HEK293 (cell line): Measurements from ENCODE around the gene SNX19.

Experiments
- CTCF ChIA-PET: fragments of 350-600 bp; formaldehyde crosslinking; extraction: SDS; loops from one replicate; lab custom pipeline; 2021; ENCODE audit warnings: antibody characterized with exemption; lab: Yijun Ruan, JAX
- POLR2A ChIA-PET: fragments of 300-600 bp; formaldehyde crosslinking; extraction: SDS; loops from one replicate; lab custom pipeline; 2020; ENCODE audit warnings: antibody characterized with exemption, inconsistent platforms; lab: Yijun Ruan, JAX
- H3K27ac ChIP-seq: fragments of 200-500 bp; sonication (Bioruptor generic); 2 replicates; pipeline ENCODE4 v1.5.1; 2014; ENCODE audit warnings: low read depth, low read length, control low read depth, inconsistent platforms; ENCODE audit errors: extremely low read depth
- H3K36me3 ChIP-seq, 2 experiments: fragments of 200-500 bp in 1 of 2; sonication (Bioruptor generic) in 1 of 2; 1 replicate in 1 of 2; 2 replicates in 1 of 2; pipeline ENCODE4 v1.5.1; 2014 to 2017; ENCODE audit warnings: inconsistent platforms in 2 of 2, low read length in 2 of 2; ENCODE audit not compliant: control insufficient read depth in 2 of 2, insufficient read depth in 1 of 2
- H3K4me1 ChIP-seq: fragments of 200-500 bp; sonication (Bioruptor generic); 2 replicates; pipeline ENCODE4 v1.5.1; 2014; ENCODE audit warnings: mild to moderate bottlenecking, low read length, inconsistent platforms; ENCODE audit not compliant: control insufficient read depth, insufficient read depth
- H3K4me3 ChIP-seq: 2 replicates; pipeline ENCODE4 v1.5.1; 2011; ENCODE audit warnings: low read depth, mild to moderate bottlenecking, control low read depth, low read length, moderate library complexity
- H3K9me3 ChIP-seq: fragments of 200-500 bp; sonication (Bioruptor generic); 2 replicates; pipeline ENCODE4 v1.5.1; 2014; ENCODE audit warnings: low read depth, low read length, inconsistent platforms; ENCODE audit not compliant: control insufficient read depth, insufficient read depth
- EGR2 ChIP-seq: fragments of 450-650 bp; formaldehyde crosslinking; IDR thresholded peaks from 2 replicates; pipeline ENCODE4 v1.5.1; 2016; ENCODE audit warnings: low read depth, missing biosample characterization, missing genetic modification characterization
- HIC1 ChIP-seq: fragments of 450-650 bp; formaldehyde crosslinking; IDR thresholded peaks from 2 replicates; pipeline ENCODE4 v1.5.1; 2016; ENCODE audit warnings: missing biosample characterization, missing genetic modification characterization
- KLF16 ChIP-seq: fragments of 450-650 bp; formaldehyde crosslinking; IDR thresholded peaks from 2 replicates; pipeline ENCODE4 v1.5.1; 2017; ENCODE audit warnings: missing biosample characterization, missing genetic modification characterization
- REPIN1 ChIP-seq: fragments of 450-650 bp; formaldehyde crosslinking; IDR thresholded peaks from 2 replicates; pipeline ENCODE4 v1.5.1; 2017; ENCODE audit warnings: missing biosample characterization, missing genetic modification characterization, low read depth
- SCRT1 ChIP-seq: fragments of 450-650 bp; formaldehyde crosslinking; IDR thresholded peaks from 2 replicates; pipeline ENCODE4 v1.5.1; 2016; ENCODE audit warnings: missing biosample characterization, missing genetic modification characterization, borderline replicate concordance
- SCRT2 ChIP-seq: fragments of 450-650 bp; formaldehyde crosslinking; IDR thresholded peaks from 2 replicates; pipeline ENCODE4 v1.5.1; 2016; ENCODE audit warnings: missing biosample characterization, missing genetic modification characterization
- TRIM28 ChIP-seq: IDR thresholded peaks from 2 replicates; pipeline ENCODE4 v1.6.1; 2011; ENCODE audit warnings: low read length, control low read depth, borderline replicate concordance
- ZBTB7A ChIP-seq: fragments of 450-650 bp; formaldehyde crosslinking; IDR thresholded peaks from 2 replicates; pipeline ENCODE4 v1.5.1; 2016; ENCODE audit warnings: low read depth, missing biosample characterization, missing genetic modification characterization
- ZBTB8A ChIP-seq: fragments of 450-650 bp; formaldehyde crosslinking; IDR thresholded peaks from 2 replicates; pipeline ENCODE4 v1.5.1; 2016; ENCODE audit warnings: missing biosample characterization, missing genetic modification characterization
- ZNF18 ChIP-seq: fragments of 450-650 bp; formaldehyde crosslinking; IDR thresholded peaks from 2 replicates; pipeline ENCODE4 v1.5.1; 2016; ENCODE audit warnings: missing biosample characterization, missing genetic modification characterization
- ZNF221 ChIP-seq: fragments of 450-650 bp; formaldehyde crosslinking; IDR thresholded peaks from 2 replicates; pipeline ENCODE4 v1.5.1; 2017; ENCODE audit warnings: missing biosample characterization, missing genetic modification characterization, borderline replicate concordance
- ZNF311 ChIP-seq: fragments of 450-650 bp; formaldehyde crosslinking; IDR thresholded peaks from 2 replicates; pipeline ENCODE4 v1.5.1; 2017; ENCODE audit warnings: missing biosample characterization, missing genetic modification characterization, borderline replicate concordance
- ZNF341 ChIP-seq: fragments of 450-650 bp; formaldehyde crosslinking; IDR thresholded peaks from 2 replicates; pipeline ENCODE4; 2016; ENCODE audit warnings: low read depth, missing biosample characterization, missing genetic modification characterization
- ZNF426 ChIP-seq: fragments of 450-650 bp; formaldehyde crosslinking; IDR thresholded peaks from 2 replicates; pipeline ENCODE4 v1.5.1; 2017; ENCODE audit warnings: missing biosample characterization, missing genetic modification characterization, mild to moderate bottlenecking, inconsistent platforms, moderate library complexity
- ZNF510 ChIP-seq: fragments of 450-650 bp; formaldehyde crosslinking; IDR thresholded peaks from 2 replicates; pipeline ENCODE4 v1.5.1; 2018; ENCODE audit warnings: mild to moderate bottlenecking, missing genetic modification characterization, missing biosample characterization; ENCODE audit not compliant: insufficient replicate concordance
- ZNF580 ChIP-seq: fragments of 450-650 bp; formaldehyde crosslinking; IDR thresholded peaks from 2 replicates; pipeline ENCODE4 v1.5.1; 2016; ENCODE audit warnings: missing biosample characterization, missing genetic modification characterization
- ZNF624 ChIP-seq: fragments of 450-650 bp; formaldehyde crosslinking; IDR thresholded peaks from 2 replicates; pipeline ENCODE4 v1.5.1; 2017; ENCODE audit warnings: missing biosample characterization, missing genetic modification characterization
- ZNF785 ChIP-seq: fragments of 450-650 bp; formaldehyde crosslinking; IDR thresholded peaks from 2 replicates; pipeline ENCODE4 v1.5.1; 2016; ENCODE audit warnings: missing biosample characterization, missing genetic modification characterization
- ZNF792 ChIP-seq: fragments of 450-650 bp; formaldehyde crosslinking; IDR thresholded peaks from 2 replicates; pipeline ENCODE4 v1.5.1; 2016; ENCODE audit warnings: missing biosample characterization, missing genetic modification characterization
- ZSCAN23 ChIP-seq: fragments of 450-650 bp; formaldehyde crosslinking; IDR thresholded peaks from 2 replicates; pipeline ENCODE4 v1.5.1; 2016; ENCODE audit warnings: missing biosample characterization, missing genetic modification characterization
- ZSCAN30 ChIP-seq: fragments of 450-650 bp; IDR thresholded peaks from 2 replicates; pipeline ENCODE4 v1.5.1; 2018; ENCODE audit warnings: missing biosample characterization, mild to moderate bottlenecking, missing genetic modification characterization, moderate library complexity
- ZXDB ChIP-seq: fragments of 450-650 bp; formaldehyde crosslinking; IDR thresholded peaks from 2 replicates; pipeline ENCODE4 v1.5.1; 2016; ENCODE audit warnings: missing biosample characterization, missing genetic modification characterization

SNX19 gene

GRCh38 chr11:130918081-130918480 is 1.8 kb upstream of the SNX19 start:
- CTCF ChIA-PET: interaction anchor here (1.1 to 2.3 kb wide), 3 partner anchors 56 to 756 kb away, joined by 3 to 8 read pairs (median 5); no protein-coding TSS in a partner anchor

GRCh38 chr11:130916910-130917309 is 631 bp upstream of the SNX19 start:
- Histone ChIP-seq H3K4me3 (no peak overlapping the region), H3K9me3 (no peaks in the 10 kb centered on the region), H3K36me3 (peaks cover 5 to 37% of the 10 kb centered on the region in 2 experiments; a peak in 2 of 3 replicates), H3K27ac (no peak overlapping the region)
- TF ChIP-seq KLF16: no peak
- no peak for TF ChIP-seq EGR2 (tag by site-specific recombination)
- TF ChIP-seq ZBTB7A (tag by site-specific recombination): no peak
- no peak for TF ChIP-seq ZNF792 (tag by site-specific recombination)
- no peak for TF ChIP-seq ZNF221 (tag by site-specific recombination)
- no peak for TF ChIP-seq ZNF624 (tag by site-specific recombination)
- TF ChIP-seq ZNF510 (tag by site-specific recombination): no peak
- TF ChIP-seq, all 188 proteins: peak for 0
- POLR2A ChIA-PET: interaction anchor here (0.5 to 1.0 kb wide), 3 partner anchors 10 to 724 kb away, joined by 3 to 4 read pairs (median 3); no protein-coding TSS in a partner anchor
- CTCF ChIA-PET: interaction anchor here (0.5 to 2.0 kb wide), 18 partner anchors 8 to 1550 kb away, joined by 3 to 18 read pairs (median 4); no protein-coding TSS in a partner anchor
- H3K4me1 ChIP-seq: no peaks in the 10 kb centered on the region

More at GRCh38 chr11:130918081-130918480, 1.8 kb upstream of the SNX19 start:
- Histone ChIP-seq H3K9me3 (no peaks in the 10 kb centered on the region), H3K27ac (no peak overlapping the region)
- no peak for TF ChIP-seq ZNF311
- TF ChIP-seq ZNF18 (tag by site-specific recombination): no peak
- no peak for TF ChIP-seq REPIN1 (tag by site-specific recombination)
- TF ChIP-seq ZSCAN30 (tag by site-specific recombination): no peak
- TF ChIP-seq ZSCAN23 (tag by site-specific recombination): no peak
- no peak for TF ChIP-seq ZBTB8A (tag by site-specific recombination)
- no peak for TF ChIP-seq ZNF785 (tag by site-specific recombination)
- TF ChIP-seq ZNF580: no peak
- TF ChIP-seq ZXDB (tag by site-specific recombination): no peak
- no peak for TF ChIP-seq ZNF426 (tag by site-specific recombination)
- no peak for TF ChIP-seq ZNF341 (tag by site-specific recombination)
- TF ChIP-seq, all 188 proteins: peak for 0
- Histone ChIP-seq H3K36me3 (peaks cover 3 to 26% of the 10 kb centered on the region in 2 experiments; a peak in 1 of 3 replicates), H3K4me3 (no peak overlapping the region), H3K4me1 (no peaks in the 10 kb centered on the region)
- POLR2A ChIA-PET: no interaction called here

- 0 out of 2 replicates have a peak, but pooled peaks have one; percentile 24 for TF ChIP-seq TRIM28
- peak; percentile 90 for TF ChIP-seq SCRT2
- no peak for TF ChIP-seq HIC1 (tag by site-specific recombination)
- TF ChIP-seq SCRT1 (tag by site-specific recombination): 0 out of 2 replicates have a peak, but pooled peaks have one; percentile 24
- POLR2A ChIA-PET: interaction anchor here (0.6 to 1.0 kb wide), 2 partner anchors 84 to 710 kb away, joined by 3 read pairs; no protein-coding TSS in a partner anchor
- peak overlapping the region; percentile 54; the same call in 1 of the 2 replicates for H3K27ac ChIP-seq
- CTCF ChIA-PET: interaction anchor here (0.6 to 2.0 kb wide), 20 partner anchors 9 to 1812 kb away, joined by 3 to 18 read pairs (median 4); no protein-coding TSS in a partner anchor
- H3K4me3 ChIP-seq: peak overlapping the region; percentile 87
- peaks cover 5 to 46% of the 10 kb centered on the region in 2 experiments; a peak in 2 of 3 replicates for H3K36me3 ChIP-seq
- H3K4me1 ChIP-seq: no peaks in the 10 kb centered on the region
- no peaks in the 10 kb centered on the region for H3K9me3 ChIP-seq
Measured at GRCh38 chr11:130915603-130916237, 559 bp downstream of the SNX19 start.
